GM12878 (cell line): ENCODE results near the gene SPHK2. TPM values are rescaled to one million over a fixed set of nuclear protein-coding genes. Genes with fewer than 3 reads are reported as not detected.

Experiments used
- ATF7 ChIP-seq: fragments of 450-650 bp; IDR thresholded peaks from 2 replicates; pipeline ENCODE4 v1.6.1; 2016; ENCODE audit warnings: low read depth, mild to moderate bottlenecking
- BRCA1 ChIP-seq: IDR thresholded peaks from 2 replicates; pipeline ENCODE4 v1.6.1; 2011; ENCODE audit warnings: low read depth, low read length, improper control_type of control experiment
- CHD1 ChIP-seq: IDR thresholded peaks from 2 replicates; pipeline ENCODE4 v1.6.1; 2012; ENCODE audit warnings: low read depth, low read length, improper control_type of control experiment
- CHD2 ChIP-seq: IDR thresholded peaks from 2 replicates; pipeline ENCODE4 v1.6.1; 2011; ENCODE audit warnings: low read depth, low read length, improper control_type of control experiment, borderline replicate concordance
- EP300 ChIP-seq, 2 experiments: fragments of 150-350 bp in 1 of 2; IDR thresholded peaks; 2 replicates each; pipeline ENCODE4 v1.6.1; 2011 to 2012; ENCODE audit warnings: low read depth in 2 of 2, low read length in 2 of 2, borderline replicate concordance in 1 of 2, improper control_type of control experiment in 1 of 2, inconsistent platforms in 1 of 2; ENCODE audit not compliant: control insufficient read depth in 1 of 2
- FOXK2 ChIP-seq: fragments of 450-650 bp; IDR thresholded peaks from 2 replicates; pipeline ENCODE4 v1.6.1; 2017; ENCODE audit warnings: mild to moderate bottlenecking, moderate library complexity
- HDGF ChIP-seq: fragments of 450-650 bp; IDR thresholded peaks from 2 replicates; pipeline ENCODE4 v1.6.1; 2016; ENCODE audit warnings: antibody characterized with exemption
- IRF4 ChIP-seq: IDR thresholded peaks from 2 replicates; pipeline ENCODE4 v1.6.1; 2011; ENCODE audit warnings: low read depth, low read length
- KLF5 ChIP-seq: fragments of 450-650 bp; IDR thresholded peaks from 2 replicates; pipeline ENCODE4 v1.6.1; 2014; ENCODE audit warnings: mild to moderate bottlenecking; ENCODE audit not compliant: partially characterized antibody
- MEF2A ChIP-seq: IDR thresholded peaks from 2 replicates; pipeline ENCODE4 v1.6.1; 2011; ENCODE audit warnings: low read depth, mild to moderate bottlenecking, low read length, moderate library complexity; ENCODE audit not compliant: insufficient read depth
- MXI1 ChIP-seq: fragments of 150-350 bp; IDR thresholded peaks from 2 replicates; pipeline ENCODE4 v1.6.1; 2011; ENCODE audit warnings: low read depth, mild to moderate bottlenecking, inconsistent platforms, low read length, improper control_type of control experiment
- MYB ChIP-seq: fragments of 150-350 bp; IDR thresholded peaks from 2 replicates; pipeline ENCODE4 v1.6.1; 2014; ENCODE audit warnings: mild to moderate bottlenecking, low read depth, low read length, borderline replicate concordance
- NFIC ChIP-seq: IDR thresholded peaks from 2 replicates; pipeline ENCODE4 v1.6.1; 2012; ENCODE audit warnings: low read depth, mild to moderate bottlenecking, inconsistent platforms, low read length, moderate library complexity
- RAD51 ChIP-seq: fragments of 450-650 bp; IDR thresholded peaks from 2 replicates; pipeline ENCODE4 v1.6.1; 2016; ENCODE audit warnings: moderate library complexity, mild to moderate bottlenecking, inconsistent platforms
- RB1 ChIP-seq: fragments of 450-650 bp; formaldehyde crosslinking; IDR thresholded peaks from 2 replicates; pipeline ENCODE4 v1.6.1; 2017; ENCODE audit warnings: mild to moderate bottlenecking, borderline replicate concordance
- RBBP5 ChIP-seq: fragments of 200-600 bp; sonication (generic); conservative IDR thresholded peaks from 2 replicates; pipeline ENCODE4 v1.6.1; 2016
- RUNX3 ChIP-seq: IDR thresholded peaks from 2 replicates; pipeline ENCODE4 v1.6.1; 2012; ENCODE audit warnings: low read length, inconsistent platforms
- SREBF1 ChIP-seq: IDR thresholded peaks from 2 replicates; pipeline ENCODE4 v1.6.1; 2012; ENCODE audit warnings: mild to moderate bottlenecking, low read length
- SREBF2 ChIP-seq: IDR thresholded peaks from 2 replicates; pipeline ENCODE4 v1.6.1; 2012; ENCODE audit warnings: mild to moderate bottlenecking, low read length
- TBL1XR1 ChIP-seq: IDR thresholded peaks from 2 replicates; pipeline ENCODE4 v1.6.1; 2012; ENCODE audit warnings: low read depth, low read length, improper control_type of control experiment
- YBX1 ChIP-seq: fragments of 450-650 bp; IDR thresholded peaks from 2 replicates; pipeline ENCODE4 v1.6.1; 2016; ENCODE audit warnings: antibody characterized with exemption
- ZNF24 ChIP-seq: fragments of 450-650 bp; IDR thresholded peaks from 2 replicates; pipeline ENCODE4 v1.6.1; 2017; ENCODE audit warnings: antibody characterized with exemption, mild to moderate bottlenecking
- ZNF274 ChIP-seq: IDR thresholded peaks from one replicate; pipeline ENCODE4 v1.8.0; 2011; ENCODE audit not compliant: insufficient read length, insufficient read depth
- ZNF384 ChIP-seq: IDR thresholded peaks from 2 replicates; pipeline ENCODE4 v1.6.1; 2012; ENCODE audit warnings: low read depth, mild to moderate bottlenecking, low read length, improper control_type of control experiment, borderline replicate concordance
- ZNF622 ChIP-seq: fragments of 450-650 bp; IDR thresholded peaks from 2 replicates; pipeline ENCODE4 v1.6.1; 2017; ENCODE audit warnings: mild to moderate bottlenecking, inconsistent platforms
- polyA plus RNA-seq, 11 experiments: library from polyadenylated mRNA; depleted of rRNA in 4 of 11; unstranded in 6 of 11; stranded (reverse) in 5 of 11; fragments of >200 nt; fragmentation: Nextera tagmentation in 4 of 11; fragmentation: Illumina TruSeq in 1 of 11; extraction: Ambion mirVana in 4 of 11; extraction: Trizol in 1 of 11; gene quantifications; 1 replicate in 1 of 11; 2 replicates in 10 of 11; pipeline versions ENCODE4 v1.2.1 to v1.2.3, GENCODE V29; 2011 to 2016; ENCODE audit warnings: inconsistent platforms in 2 of 11, missing spikeins in 2 of 11, low read depth in 1 of 11
- total RNA-seq, 4 experiments: library from RNA; depleted of rRNA in 3 of 4; stranded (reverse); fragments of >200 nt in 3 of 4; fragmentation: Illumina TruSeq in 1 of 4; extraction: Trizol in 1 of 4; gene quantifications; 2 replicates each; pipeline versions ENCODE4 v1.2.1 to v1.2.3, GENCODE V29; 2013 to 2021
- TF ChIP-seq, protein P1 (sequence below): fragments of 450-650 bp; IDR thresholded peaks from 2 replicates; pipeline ENCODE4 v1.6.1; 2016; ENCODE audit warnings: mild to moderate bottlenecking
- TF ChIP-seq, protein P2 (sequence below): fragments of 450-650 bp; formaldehyde crosslinking; IDR thresholded peaks from 2 replicates; pipeline ENCODE4 v1.5.0; 2022; ENCODE audit warnings: mild to moderate bottlenecking, missing genetic modification characterization
- TF ChIP-seq, protein P3 (sequence below): fragments of 450-650 bp; IDR thresholded peaks from 2 replicates; pipeline ENCODE4 v1.6.1; 2014; ENCODE audit warnings: mild to moderate bottlenecking

The SPHK2 gene
- total and polyA plus RNA-seq, 10 of the 15 experiments (the other 5 are each of a cell fraction or from before 2014, with no cell fraction given) = 0.37 to 40.5 (median 11.2) TPM

DNA sequence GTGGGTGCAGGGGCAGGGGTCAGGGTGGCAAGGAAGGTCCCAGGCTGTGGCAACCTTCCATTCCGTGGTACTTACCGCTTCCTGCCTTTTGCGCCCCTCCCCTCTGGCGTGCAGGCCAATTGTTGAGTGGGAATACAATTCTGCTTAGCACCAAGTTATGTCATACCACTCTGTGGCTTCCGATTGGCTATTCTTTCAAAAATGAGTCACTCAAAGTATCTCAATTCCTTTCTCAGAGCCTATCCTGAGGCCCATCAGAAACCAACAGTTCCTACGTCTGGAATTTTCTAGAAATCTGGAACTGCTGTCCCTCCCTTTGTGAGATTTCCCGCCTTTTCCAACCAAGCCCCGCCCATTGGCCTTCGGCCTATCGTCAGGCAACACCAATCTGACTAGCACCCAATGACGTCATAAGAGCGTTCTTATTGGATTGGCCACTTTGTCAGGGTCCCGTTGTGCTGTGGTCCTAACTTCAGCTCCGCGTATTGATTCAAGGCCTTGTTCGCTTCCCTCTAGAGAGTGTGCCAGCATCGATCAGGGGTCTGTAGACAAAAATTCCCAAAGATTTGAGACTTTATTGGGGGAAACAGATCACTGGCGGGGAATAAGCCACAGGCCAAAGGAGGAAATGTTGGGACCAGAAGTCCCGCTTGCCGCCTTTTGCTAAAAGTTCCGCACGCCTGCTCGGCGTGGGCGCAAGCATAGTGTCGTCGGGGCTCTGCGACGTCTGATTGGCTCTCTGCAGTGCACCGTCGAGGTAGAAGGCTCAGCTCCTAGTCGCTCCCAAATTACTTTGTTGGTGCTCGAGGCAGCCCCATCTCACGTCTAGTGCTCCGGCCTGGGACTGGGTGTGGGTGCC lies 41.8 kb downstream of the SPHK2 start (continued):
- no peak for TF ChIP-seq TBL1XR1
- TF ChIP-seq MXI1 = no peak
- TF ChIP-seq IRF4 = no peak
- TF ChIP-seq EP300 (IDR thresholded peaks at IDR 0.05; ENCODE audit: borderline replicate concordance in 1 of 2, control insufficient read depth in 1 of 2, low read depth in 2 of 2, low read length in 2 of 2) = no peak
- peak; percentile 100 for TF ChIP-seq ATF7
- TF ChIP-seq NFIC = no peak
- TF ChIP-seq CHD2 = 0 out of 2 replicates have a peak, but pooled peaks have one; percentile 34
- TF ChIP-seq ZNF274 = no peak
- TF ChIP-seq HDGF = no peak
- TF ChIP-seq MEF2A = no peak
- TF ChIP-seq ZNF384 = no peak
- no peak for TF ChIP-seq KLF5
- no peak for TF ChIP-seq YBX1
- TF ChIP-seq, protein P1, sequence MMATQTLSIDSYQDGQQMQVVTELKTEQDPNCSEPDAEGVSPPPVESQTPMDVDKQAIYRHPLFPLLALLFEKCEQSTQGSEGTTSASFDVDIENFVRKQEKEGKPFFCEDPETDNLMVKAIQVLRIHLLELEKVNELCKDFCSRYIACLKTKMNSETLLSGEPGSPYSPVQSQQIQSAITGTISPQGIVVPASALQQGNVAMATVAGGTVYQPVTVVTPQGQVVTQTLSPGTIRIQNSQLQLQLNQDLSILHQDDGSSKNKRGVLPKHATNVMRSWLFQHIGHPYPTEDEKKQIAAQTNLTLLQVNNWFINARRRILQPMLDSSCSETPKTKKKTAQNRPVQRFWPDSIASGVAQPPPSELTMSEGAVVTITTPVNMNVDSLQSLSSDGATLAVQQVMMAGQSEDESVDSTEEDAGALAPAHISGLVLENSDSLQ = peak; percentile 31; the same call in 1 of the 2 replicates
- TF ChIP-seq FOXK2 = no peak
- peak; percentile 63; the same call in 1 of the 2 replicates for TF ChIP-seq SREBF1
- peak; percentile 100 for TF ChIP-seq RB1
- TF ChIP-seq, protein P2, sequence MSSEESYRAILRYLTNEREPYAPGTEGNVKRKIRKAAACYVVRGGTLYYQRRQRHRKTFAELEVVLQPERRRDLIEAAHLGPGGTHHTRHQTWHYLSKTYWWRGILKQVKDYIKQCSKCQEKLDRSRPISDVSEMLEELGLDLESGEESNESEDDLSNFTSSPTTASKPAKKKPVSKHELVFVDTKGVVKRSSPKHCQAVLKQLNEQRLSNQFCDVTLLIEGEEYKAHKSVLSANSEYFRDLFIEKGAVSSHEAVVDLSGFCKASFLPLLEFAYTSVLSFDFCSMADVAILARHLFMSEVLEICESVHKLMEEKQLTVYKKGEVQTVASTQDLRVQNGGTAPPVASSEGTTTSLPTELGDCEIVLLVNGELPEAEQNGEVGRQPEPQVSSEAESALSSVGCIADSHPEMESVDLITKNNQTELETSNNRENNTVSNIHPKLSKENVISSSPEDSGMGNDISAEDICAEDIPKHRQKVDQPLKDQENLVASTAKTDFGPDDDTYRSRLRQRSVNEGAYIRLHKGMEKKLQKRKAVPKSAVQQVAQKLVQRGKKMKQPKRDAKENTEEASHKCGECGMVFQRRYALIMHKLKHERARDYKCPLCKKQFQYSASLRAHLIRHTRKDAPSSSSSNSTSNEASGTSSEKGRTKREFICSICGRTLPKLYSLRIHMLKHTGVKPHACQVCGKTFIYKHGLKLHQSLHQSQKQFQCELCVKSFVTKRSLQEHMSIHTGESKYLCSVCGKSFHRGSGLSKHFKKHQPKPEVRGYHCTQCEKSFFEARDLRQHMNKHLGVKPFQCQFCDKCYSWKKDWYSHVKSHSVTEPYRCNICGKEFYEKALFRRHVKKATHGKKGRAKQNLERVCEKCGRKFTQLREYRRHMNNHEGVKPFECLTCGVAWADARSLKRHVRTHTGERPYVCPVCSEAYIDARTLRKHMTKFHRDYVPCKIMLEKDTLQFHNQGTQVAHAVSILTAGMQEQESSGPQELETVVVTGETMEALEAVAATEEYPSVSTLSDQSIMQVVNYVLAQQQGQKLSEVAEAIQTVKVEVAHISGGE = no peak
- no peak for TF ChIP-seq MYB
- TF ChIP-seq RUNX3 = peak; percentile 49
- TF ChIP-seq SREBF2 = no peak
- no peak for TF ChIP-seq ZNF24
- TF ChIP-seq, protein P3, sequence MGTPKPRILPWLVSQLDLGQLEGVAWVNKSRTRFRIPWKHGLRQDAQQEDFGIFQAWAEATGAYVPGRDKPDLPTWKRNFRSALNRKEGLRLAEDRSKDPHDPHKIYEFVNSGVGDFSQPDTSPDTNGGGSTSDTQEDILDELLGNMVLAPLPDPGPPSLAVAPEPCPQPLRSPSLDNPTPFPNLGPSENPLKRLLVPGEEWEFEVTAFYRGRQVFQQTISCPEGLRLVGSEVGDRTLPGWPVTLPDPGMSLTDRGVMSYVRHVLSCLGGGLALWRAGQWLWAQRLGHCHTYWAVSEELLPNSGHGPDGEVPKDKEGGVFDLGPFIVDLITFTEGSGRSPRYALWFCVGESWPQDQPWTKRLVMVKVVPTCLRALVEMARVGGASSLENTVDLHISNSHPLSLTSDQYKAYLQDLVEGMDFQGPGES = peak; percentile 70
- TF ChIP-seq RBBP5 = no peak
- no peak for TF ChIP-seq CHD1
- TF ChIP-seq RAD51 = no peak
- peak; percentile 40; the same call in 1 of the 2 replicates for TF ChIP-seq BRCA1
- no peak for TF ChIP-seq ZNF622
